Testis (tissue), 2 donors: ENCODE results near the gene TWIST1.

Source experiments
- POLR2A ChIP-seq: fragments of 450-650 bp; IDR thresholded peaks from one replicate; pipeline ENCODE4 v1.6.1; 2017; ENCODE audit warnings: antibody characterized with exemption, mild to moderate bottlenecking, moderate library complexity
- TF ChIP-seq, protein P1 (sequence below), 3 experiments: fragments of 450-650 bp in 2 of 3; fragments of 200-600 bp in 1 of 3; sonication (generic) in 1 of 3; IDR thresholded peaks; one replicate each; pipeline ENCODE4 v1.5.1; 2016 to 2019; ENCODE audit warnings: antibody characterized with exemption in 3 of 3, mild to moderate bottlenecking in 2 of 3, moderate library complexity in 1 of 3

- TF ChIP-seq, protein P1, sequence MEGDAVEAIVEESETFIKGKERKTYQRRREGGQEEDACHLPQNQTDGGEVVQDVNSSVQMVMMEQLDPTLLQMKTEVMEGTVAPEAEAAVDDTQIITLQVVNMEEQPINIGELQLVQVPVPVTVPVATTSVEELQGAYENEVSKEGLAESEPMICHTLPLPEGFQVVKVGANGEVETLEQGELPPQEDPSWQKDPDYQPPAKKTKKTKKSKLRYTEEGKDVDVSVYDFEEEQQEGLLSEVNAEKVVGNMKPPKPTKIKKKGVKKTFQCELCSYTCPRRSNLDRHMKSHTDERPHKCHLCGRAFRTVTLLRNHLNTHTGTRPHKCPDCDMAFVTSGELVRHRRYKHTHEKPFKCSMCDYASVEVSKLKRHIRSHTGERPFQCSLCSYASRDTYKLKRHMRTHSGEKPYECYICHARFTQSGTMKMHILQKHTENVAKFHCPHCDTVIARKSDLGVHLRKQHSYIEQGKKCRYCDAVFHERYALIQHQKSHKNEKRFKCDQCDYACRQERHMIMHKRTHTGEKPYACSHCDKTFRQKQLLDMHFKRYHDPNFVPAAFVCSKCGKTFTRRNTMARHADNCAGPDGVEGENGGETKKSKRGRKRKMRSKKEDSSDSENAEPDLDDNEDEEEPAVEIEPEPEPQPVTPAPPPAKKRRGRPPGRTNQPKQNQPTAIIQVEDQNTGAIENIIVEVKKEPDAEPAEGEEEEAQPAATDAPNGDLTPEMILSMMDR (IDR thresholded peaks at IDR 0.05) = no peak
- TF ChIP-seq POLR2A = no peak
Measured at GRCh38 chr7:19143881-19144574, 26.6 kb upstream of the TWIST1 start.
